Activated CD8-positive, alpha-beta memory T cell treated with anti-CD3 and anti-CD28 coated beads, Interleukin-2, amount 50 U/mL, for 4 hours (primary cell): Measurements from ENCODE around the gene CASP3.

Experiments used
- DNase-seq: peaks from one replicate; pipeline ENCODE4 v3.0.0-alpha.2; 2020

Gene CASP3

GRCh38 chr4:184649026-184649970 is at the start of gene CASP3, which contains the start of gene PRIMPOL:
TSS of gene CASP3 (minus strand) at chr4:184649447. CDS start at chr4:184638453, 10,994 bp downstream.
TSS of gene PRIMPOL (plus strand) at chr4:184649738. CDS start at chr4:184657141, 7,403 bp downstream.
- peak; percentile 97 for DNase-seq

DNA sequence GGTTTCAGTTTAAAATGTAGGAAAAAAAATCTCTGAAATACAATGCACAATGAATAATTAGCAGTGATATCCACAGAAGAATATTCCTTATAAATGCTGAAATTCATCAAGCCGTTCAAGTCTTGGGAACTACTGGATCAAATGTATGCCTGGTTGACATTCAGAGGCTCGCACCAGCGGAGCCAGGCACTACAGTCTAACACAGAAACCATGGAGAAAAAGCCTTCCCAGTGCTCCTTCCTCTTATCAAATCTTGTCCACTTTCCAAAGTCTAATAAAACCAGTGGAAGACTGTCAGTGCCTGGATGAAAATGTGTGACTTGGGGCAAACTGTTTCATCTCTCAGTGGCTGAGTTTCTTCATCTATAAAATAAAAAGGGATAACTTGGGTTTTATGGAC is 48.7 kb upstream of the CASP3 start:
- no peak for DNase-seq

- no peak for DNase-seq
Measured at GRCh38 chr4:184695178-184695896, 46.1 kb upstream of the CASP3 start.

GRCh38 chr4:184694412-184694956 is 45.2 kb upstream of the CASP3 start:
- DNase-seq = no peak

- no peak for DNase-seq
Measured at GRCh38 chr4:184693056-184693455, 43.8 kb upstream of the CASP3 start.

- no peak for DNase-seq
Measured at GRCh38 chr4:184689681-184690080, 40.4 kb upstream of the CASP3 start.

- DNase-seq = no peak
Measured at GRCh38 chr4:184688447-184688846, 39.2 kb upstream of the CASP3 start.

DNA sequence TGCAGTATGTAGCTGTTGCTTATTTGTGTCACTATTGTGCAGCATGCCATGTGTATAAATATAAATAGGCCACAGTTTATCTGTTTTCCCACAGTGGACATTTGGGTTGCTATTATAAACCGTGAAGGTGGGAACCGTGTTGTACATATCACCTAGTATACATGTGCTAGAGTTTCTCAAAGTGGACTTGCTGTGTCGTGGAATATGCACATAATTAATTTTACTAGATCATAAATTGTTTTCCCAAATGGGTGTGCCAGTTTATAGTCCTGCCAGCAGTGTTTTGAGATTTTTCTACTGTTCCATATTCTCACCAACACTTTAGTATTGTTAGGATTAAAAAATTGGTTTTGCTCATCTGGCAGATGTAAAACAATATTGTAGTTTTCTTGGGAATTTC is 38.8 kb upstream of the CASP3 start:
- no peak for DNase-seq

GRCh38 chr4:184684491-184685189 is 35.4 kb upstream of the CASP3 start:
- DNase-seq = no peak

DNA sequence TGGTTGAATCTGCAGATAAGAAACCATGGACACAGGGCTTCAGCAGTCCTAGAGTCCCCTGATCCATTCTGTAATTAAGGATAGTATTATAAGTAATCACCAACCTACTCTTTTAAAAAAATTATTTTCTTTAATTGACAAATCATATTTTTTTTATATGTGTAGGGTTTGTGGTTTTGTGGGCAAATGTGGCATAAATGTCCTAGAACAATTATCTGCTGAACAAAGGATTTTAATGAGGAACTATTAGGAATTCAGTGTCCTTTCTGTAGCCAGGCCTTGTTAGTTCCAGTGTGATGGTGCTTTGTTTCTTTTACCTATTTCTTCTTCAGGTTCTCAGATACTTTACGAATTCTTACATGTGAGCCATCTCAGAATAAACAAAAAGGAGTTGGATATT is 32.7 kb upstream of the CASP3 start:
- DNase-seq = no peak

- DNase-seq = no peak
Measured at GRCh38 chr4:184680698-184681097, 31.5 kb upstream of the CASP3 start.

DNA sequence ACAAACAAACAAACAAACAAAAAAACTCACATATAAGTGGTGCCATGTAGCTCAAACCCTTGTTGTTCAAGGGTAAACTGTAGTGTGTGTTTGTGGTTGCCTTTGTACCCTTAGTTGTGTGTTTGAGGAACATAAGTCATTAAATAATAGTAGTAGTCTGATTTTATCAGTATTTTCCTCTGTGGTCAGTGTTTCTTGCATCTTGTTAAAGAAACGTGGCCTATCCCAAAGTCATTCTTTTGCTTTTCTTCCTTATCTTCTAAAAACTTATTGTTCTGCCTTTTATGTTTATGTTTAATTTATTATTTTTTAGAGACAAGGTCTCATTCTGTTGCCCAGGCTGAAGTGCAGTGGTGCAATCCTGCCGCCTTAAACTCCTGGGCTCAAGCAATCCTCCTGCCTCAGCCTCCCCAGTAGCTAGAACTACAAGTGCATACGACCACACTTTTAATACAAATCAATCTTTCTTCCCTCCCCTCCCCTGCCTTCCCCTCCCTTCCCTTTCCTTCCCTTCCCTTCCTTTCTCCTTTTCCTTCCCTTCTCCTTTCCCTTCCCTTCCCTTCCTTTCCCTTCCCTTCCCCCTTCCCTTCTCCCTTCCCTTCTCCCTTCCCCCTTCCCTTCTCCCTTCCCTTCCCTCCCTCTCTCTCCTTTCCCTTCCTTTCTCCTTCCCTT is 26.7 kb upstream of the CASP3 start:
- no peak for DNase-seq

DNA sequence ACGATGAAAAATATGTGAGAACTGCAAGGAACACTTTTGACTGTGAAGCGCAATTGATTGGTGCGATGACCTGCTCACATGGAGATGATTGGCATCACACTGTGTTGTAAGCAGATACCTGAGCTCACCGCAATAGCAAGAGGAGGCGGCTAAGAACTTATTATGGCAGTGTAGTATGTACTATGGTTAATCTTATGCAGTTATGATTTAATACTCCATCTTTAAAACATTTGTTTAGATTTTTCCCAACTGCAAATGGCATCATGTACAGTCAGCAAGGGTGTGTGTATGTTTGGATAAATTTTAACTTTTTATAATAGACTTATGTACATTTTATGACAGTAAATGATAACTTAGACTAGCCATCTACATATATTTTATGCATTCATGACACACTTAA is 25.8 kb upstream of the CASP3 start:
- no peak for DNase-seq

GRCh38 chr4:184674011-184674410 is 24.8 kb upstream of the CASP3 start:
- no peak for DNase-seq

DNA sequence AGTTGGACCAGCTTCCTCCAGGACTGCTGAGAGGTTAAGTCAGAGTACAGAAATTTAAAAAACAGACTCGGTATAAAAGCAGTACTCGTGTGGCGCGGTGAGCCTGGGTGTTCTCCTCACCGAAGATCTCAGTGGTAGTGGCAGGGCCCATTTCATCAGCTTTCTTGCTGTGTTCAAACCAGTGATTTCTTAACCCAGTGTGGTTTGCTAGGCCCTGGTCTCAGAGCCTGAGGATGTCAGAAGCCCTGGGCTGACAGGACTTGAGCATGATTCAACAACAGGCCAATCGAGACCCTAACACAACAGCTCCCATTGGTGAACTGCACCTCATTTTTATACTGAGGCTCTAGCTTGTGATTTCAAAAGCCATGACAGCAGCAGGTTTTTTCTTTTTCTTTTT is 23.5 kb upstream of the CASP3 start:
- no peak for DNase-seq

GRCh38 chr4:184671101-184671500 is 21.9 kb upstream of the CASP3 start:
- DNase-seq = no peak

DNA sequence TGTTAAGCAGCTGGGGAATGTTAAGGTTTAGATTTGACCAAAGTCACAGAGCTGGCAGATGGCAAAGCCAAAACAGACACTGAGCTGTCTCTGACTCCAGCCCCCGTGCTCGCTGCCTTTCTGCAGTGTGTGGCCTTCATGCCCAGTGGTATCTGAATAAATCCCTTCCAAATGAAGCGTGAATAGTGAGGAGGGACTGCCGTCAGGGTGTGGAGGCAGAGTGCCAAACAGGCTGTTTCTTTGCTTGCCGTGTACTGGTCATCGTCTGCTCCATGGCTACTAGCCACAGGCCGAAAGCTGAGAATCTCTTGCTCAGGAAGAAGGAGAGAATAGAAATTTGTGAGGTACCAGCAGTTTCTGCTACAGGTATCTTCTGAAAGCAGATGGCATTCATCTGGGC is 20.0 kb upstream of the CASP3 start:
- DNase-seq = no peak

GRCh38 chr4:184668511-184669114 is 19.4 kb upstream of the CASP3 start:
- DNase-seq = no peak

- no peak for DNase-seq
Measured at GRCh38 chr4:184668096-184668495, 18.8 kb upstream of the CASP3 start.

- no peak for DNase-seq
Measured at GRCh38 chr4:184666670-184667069, 17.4 kb upstream of the CASP3 start.

GRCh38 chr4:184664445-184665210 is 15.4 kb upstream of the CASP3 start:
- DNase-seq = no peak
